Brain microvascular endothelial cell (primary cell): ENCODE results near the gene EPN2.
"Not testable (repeated sequence)": the region's sequence is repeated elsewhere in the genome, so short reads cannot be mapped to it uniquely, and the experiment has no call there.

ENCODE experiments used
- DNase-seq: peaks from one replicate; pipeline ENCODE4 v3.0.0-alpha.2; 2020
- H3K27ac ChIP-seq: fragments of 250-450 bp; sonication (Bioruptor Pico); 2 replicates; pipeline ENCODE4 v1.5.1; 2020; ENCODE audit warnings: mild to moderate bottlenecking, moderate library complexity
- H3K27me3 ChIP-seq: fragments of 250-450 bp; sonication (Bioruptor Pico); replicated peaks from 2 replicates; pipeline ENCODE4 v1.5.1; 2020; ENCODE audit warnings: mild to moderate bottlenecking
- H3K36me3 ChIP-seq: fragments of 250-450 bp; sonication (Bioruptor Pico); replicated peaks from 2 replicates; pipeline ENCODE4 v1.5.1; 2020; ENCODE audit warnings: mild to moderate bottlenecking
- H3K4me3 ChIP-seq: 2 replicates; pipeline ENCODE4 v1.5.1; 2011; ENCODE audit warnings: low read depth, mild to moderate bottlenecking, control low read depth, low read length, moderate library complexity
- CTCF ChIP-seq: IDR thresholded peaks from 2 replicates; pipeline ENCODE4 v1.5.1; 2011; ENCODE audit warnings: low read depth, mild to moderate bottlenecking, moderate library complexity, low read length, control low read depth, inconsistent platforms; ENCODE audit errors: missing control alignments
- in situ Hi-C: cut with HindIII; loops from 2 replicates; pipeline ENCODE4 v1.10.0; 2017; ENCODE audit warnings: low sequenced_read_pairs, low pct_ligation_motif_present

EPN2 gene

DNA sequence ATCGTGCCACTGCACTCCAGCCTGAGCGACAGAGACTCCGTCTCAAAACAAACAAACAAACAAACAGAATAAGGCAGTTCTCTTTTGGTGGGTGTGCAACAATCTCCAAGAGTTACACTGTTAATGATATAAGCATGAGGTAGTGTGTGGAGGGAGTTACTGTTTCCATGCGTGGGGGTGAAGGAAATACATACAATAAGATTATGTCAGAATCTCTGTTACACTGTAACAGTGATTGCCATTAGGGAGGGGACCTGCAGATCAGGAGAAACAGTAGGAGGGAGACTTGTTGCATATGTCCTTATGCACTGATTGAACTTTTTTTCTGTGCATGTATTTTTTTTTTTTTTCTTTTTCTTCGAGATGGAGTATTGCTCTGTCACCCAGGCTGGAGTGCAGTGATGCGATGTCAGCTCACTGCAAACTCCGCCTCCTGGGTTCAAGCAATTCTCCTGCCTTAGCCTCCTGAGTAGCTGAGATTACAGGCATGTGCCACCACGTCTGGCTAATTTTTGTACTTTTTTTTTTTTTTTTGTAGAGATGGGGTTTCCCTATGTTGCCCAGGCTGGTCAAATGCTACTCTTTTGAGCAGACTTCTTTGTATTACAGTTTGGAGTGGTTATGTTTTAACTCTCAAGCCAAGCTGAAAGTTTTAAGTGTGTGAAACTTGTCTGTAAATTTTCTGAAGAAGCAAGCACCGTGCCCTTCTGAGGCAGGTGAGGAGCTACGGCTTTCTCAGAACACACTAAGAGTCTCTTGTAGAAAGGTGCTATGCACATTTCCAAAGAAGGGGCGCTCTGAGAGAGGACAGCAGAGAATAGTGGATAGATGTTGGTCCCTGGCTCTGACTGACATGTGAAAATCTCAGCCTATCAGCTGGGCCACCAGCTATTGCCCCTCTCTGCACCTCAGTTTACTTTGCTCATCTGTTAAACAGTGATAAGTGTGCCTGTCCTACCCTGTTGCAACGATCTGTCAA lies 10.3 kb upstream of the EPN2 start:
- DNase-seq, H3K27ac ChIP-seq, H3K36me3 ChIP-seq, in situ Hi-C loops, H3K27me3 ChIP-seq, H3K4me3 ChIP-seq: not testable (repeated sequence)

DNA sequence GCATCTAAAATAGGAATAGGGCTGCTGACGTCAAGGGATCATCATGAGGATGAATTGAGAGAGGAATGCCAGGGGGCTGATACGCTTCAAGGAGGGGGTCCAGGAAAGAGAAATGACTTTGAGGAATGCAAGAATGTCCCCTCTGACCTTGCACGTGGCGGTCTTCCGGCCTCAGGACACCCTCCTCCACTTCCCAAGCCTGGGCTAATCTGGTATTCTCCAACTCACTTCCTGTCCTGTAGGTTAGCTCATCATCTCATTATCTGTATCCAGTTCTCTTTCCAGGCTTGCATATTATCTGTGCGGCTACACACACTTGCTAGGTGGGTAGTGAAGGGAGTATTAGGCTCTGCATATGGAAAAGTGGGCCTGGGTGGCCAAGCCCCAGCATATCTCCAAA lies 2.5 kb upstream of the EPN2 start:
- H3K27ac ChIP-seq, H3K27me3 ChIP-seq, H3K4me3 ChIP-seq, in situ Hi-C loops, DNase-seq, H3K36me3 ChIP-seq: not testable (repeated sequence)

DNA sequence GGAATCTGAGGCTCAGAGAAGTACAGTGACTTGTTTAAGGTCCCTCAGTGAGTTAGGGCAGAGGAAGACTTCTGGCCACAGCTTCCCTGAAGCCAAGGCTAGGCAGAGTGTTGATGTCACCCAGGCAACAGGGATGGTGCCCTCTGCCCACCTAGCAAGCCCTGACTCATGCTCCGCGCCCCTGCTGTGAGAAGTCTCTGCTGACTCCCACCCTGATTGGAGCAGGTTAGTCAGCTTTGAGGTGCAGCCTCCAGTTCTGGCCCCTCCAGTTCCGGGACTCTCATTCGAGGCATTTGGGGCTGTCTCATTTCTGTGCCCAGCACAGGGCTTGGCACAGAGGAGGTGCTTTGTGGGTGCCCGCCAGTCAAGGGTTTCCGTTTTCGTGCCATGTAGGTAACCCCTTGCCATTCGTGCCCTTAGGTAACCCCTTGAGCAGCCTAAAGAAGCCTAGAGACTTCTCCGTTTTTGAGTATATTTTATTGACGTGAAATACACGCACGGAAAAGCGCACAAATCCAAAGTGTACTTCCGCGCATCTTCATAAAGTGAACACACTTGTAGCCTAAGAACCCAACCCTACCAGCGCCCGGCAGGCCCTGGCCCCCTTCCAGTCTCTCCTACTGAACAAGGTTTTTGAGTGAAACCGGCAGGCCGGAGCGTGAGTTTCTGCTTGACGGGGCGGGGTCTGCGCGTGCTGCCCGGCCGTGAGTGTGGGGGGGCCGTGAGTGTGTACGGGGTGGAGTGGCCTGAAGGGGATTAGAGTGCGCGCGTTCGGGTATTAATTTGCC lies 621 bp upstream of the EPN2 start:
- in situ Hi-C loops, H3K4me3 ChIP-seq, H3K36me3 ChIP-seq, DNase-seq, H3K27me3 ChIP-seq, H3K27ac ChIP-seq: not testable (repeated sequence)

DNA sequence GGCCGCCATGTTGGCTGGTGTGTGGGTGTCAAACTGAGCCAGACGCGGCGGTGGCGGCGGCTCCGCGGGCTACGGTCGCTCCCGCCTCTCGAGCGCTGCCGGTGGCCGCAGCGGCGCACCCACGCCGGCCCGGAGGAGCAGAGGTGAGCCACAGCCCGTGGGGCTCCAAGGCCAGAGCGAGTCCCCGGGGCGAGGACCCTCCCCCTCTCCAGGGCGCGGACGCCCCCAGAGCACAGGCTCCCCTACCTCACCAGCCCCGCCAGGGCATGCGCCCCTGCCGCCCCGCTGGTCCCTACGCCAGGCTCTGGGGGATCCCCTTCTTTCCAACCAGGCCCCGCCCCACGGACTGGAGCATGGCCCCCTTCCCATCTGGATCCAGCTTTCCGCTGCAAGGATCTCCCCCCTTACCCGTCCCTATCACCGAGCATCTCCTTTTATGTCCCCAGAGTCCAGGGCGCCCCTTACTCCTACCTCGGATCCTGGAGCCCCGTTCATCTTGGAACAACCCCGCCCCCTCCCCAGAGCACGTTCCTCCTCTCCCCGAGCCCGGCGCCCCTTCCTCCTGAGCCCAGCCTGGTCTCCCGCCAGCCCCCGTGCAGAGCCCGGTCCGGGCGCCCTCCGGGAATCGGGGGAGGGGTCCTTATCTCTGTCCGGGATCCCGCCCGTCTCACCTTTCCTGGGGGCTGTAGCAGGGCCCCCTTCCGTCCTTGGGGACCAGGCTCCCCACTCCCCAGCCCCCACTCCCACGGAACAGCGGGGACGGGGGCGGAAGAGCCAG lies 412 bp downstream of the EPN2 start:
- in situ Hi-C loops = no loop called here
- H3K27me3 ChIP-seq = no peaks in the 10 kb centered on the region
- no peak for DNase-seq
- peak overlapping the region; percentile 29 for H3K27ac ChIP-seq
- TF ChIP-seq CTCF = no peak
- no peaks in the 10 kb centered on the region for H3K36me3 ChIP-seq
- peak overlapping the region; percentile 86 for H3K4me3 ChIP-seq

- Histone ChIP-seq H3K4me3 (peak overlapping the region; percentile 86), H3K27me3 (no peaks in the 10 kb centered on the region), H3K36me3 (no peaks in the 10 kb centered on the region), H3K27ac (no peak overlapping the region)
- in situ Hi-C loops = no loop called here
- no peak for DNase-seq
- TF ChIP-seq CTCF = no peak
These were observed 970 bp downstream of the EPN2 start for GRCh38 chr17:19238167-19238505.

- Histone ChIP-seq H3K4me3 (no peak overlapping the region), H3K27me3 (no peaks in the 10 kb centered on the region), H3K27ac (no peak overlapping the region), H3K36me3 (no peaks in the 10 kb centered on the region)
- in situ Hi-C loops = no loop called here
- TF ChIP-seq CTCF = no peak
- no peak for DNase-seq
These were observed 2.4 kb downstream of the EPN2 start for GRCh38 chr17:19239544-19239943.

DNA sequence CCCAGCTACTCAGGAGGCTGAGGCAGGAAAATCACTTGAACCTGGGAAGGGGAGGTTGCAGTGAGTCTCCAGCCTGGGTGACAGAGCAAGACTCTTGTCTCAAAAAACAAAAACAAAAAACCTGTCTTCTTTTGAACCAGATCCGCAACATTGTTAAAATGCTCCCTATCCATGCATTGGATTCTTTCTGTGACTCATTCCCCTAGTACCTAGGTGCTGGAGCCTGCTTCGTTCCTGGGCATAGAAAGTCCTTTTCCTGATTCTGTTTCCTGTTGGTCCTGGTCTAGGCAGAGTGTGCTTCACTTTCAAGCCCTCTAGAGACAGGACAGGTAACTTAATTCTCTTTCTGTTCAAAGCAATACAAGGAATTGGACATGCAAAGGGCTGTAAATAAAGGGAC lies 5.2 kb downstream of the EPN2 start:
- no peaks in the 10 kb centered on the region for H3K36me3 ChIP-seq
- no peak overlapping the region for H3K27ac ChIP-seq
- TF ChIP-seq CTCF = no peak
- in situ Hi-C loops = no loop called here
- DNase-seq = no peak
- H3K4me3 ChIP-seq = no peak overlapping the region
- H3K27me3 ChIP-seq = no peaks in the 10 kb centered on the region
